ENCODE data around the gene TTLL10. TPM values are rescaled to one million over a fixed set of nuclear protein-coding genes. Genes with fewer than 3 reads are reported as not detected.

The TTLL10 gene
- total RNA-seq, 1 donor from 2014 or later = not detected

- no peak for DNase-seq (ENCODE audit: low read depth)
- Histone ChIP-seq H3K36me3 (ENCODE audit: insufficient read depth, low read length) (peaks cover 3% of the 10 kb centered on the region), H3K79me2 (ENCODE audit: insufficient read depth, low read length) (peaks cover 59% of the 10 kb centered on the region), H3K27me3 (ENCODE audit: insufficient read depth, low read length) (no peaks in the 10 kb centered on the region), H3K9me3 (ENCODE audit: insufficient read depth, low read depth, low read length) (no peaks in the 10 kb centered on the region), H2AFZ (ENCODE audit: low read depth, low read length) (no peak overlapping the region), H3K27ac (ENCODE audit: low read depth, low read length) (no peak overlapping the region), H3K4me3 (ENCODE audit: insufficient read depth, low read depth, low read length) (no peak overlapping the region), H4K20me1 (ENCODE audit: insufficient read depth, low read length) (peaks cover 57% of the 10 kb centered on the region), H3K4me2 (ENCODE audit: low read length) (no peak overlapping the region), H3K4me1 (ENCODE audit: insufficient read depth, low read length) (no peaks in the 10 kb centered on the region), H3K9ac (ENCODE audit: low read length) (no peak overlapping the region)
- Mint-ChIP-seq H3K4me3 (ENCODE audit: unreplicated experiment) (no peak overlapping the region), H3K4me1 (ENCODE audit: low read depth, unreplicated experiment) (no peaks in the 10 kb centered on the region), H3K36me3 (ENCODE audit: low read depth, unreplicated experiment) (peaks cover 15% of the 10 kb centered on the region), H3K27me3 (ENCODE audit: low read depth, unreplicated experiment) (no peaks in the 10 kb centered on the region), H3K27ac (ENCODE audit: unreplicated experiment) (no peak overlapping the region), H3K9me3 (ENCODE audit: unreplicated experiment) (no peaks in the 10 kb centered on the region)
- no peak for FAIRE-seq
- no peak for TF ChIP-seq CTCF (IDR thresholded peaks at IDR 0.05; ENCODE audit: insufficient read depth, low read depth, low read length)
- TF ChIP-seq EZH2 (IDR thresholded peaks at IDR 0.05; ENCODE audit: insufficient read depth, low read length) = no peak
Observed at GRCh38 chr1:1223891-1224290, 50.2 kb downstream of the TTLL10 start.

- Histone ChIP-seq H3K9me3 (ENCODE audit: insufficient read depth, low read depth, low read length) (no peaks in the 10 kb centered on the region), H4K20me1 (ENCODE audit: insufficient read depth, low read length) (peaks cover 69% of the 10 kb centered on the region), H3K36me3 (ENCODE audit: insufficient read depth, low read length) (peaks cover 3% of the 10 kb centered on the region), H3K27ac (ENCODE audit: low read depth, low read length) (no peak overlapping the region), H3K9ac (ENCODE audit: low read length) (no peak overlapping the region), H2AFZ (ENCODE audit: low read depth, low read length) (no peak overlapping the region), H3K4me3 (ENCODE audit: insufficient read depth, low read depth, low read length) (no peak overlapping the region), H3K4me2 (ENCODE audit: low read length) (no peak overlapping the region), H3K79me2 (ENCODE audit: insufficient read depth, low read length) (peaks cover 68% of the 10 kb centered on the region), H3K27me3 (ENCODE audit: insufficient read depth, low read length) (no peaks in the 10 kb centered on the region), H3K4me1 (ENCODE audit: insufficient read depth, low read length) (peaks cover 8% of the 10 kb centered on the region)
- Mint-ChIP-seq H3K27me3 (ENCODE audit: low read depth, unreplicated experiment) (no peaks in the 10 kb centered on the region), H3K9me3 (ENCODE audit: unreplicated experiment) (no peaks in the 10 kb centered on the region), H3K36me3 (ENCODE audit: low read depth, unreplicated experiment) (peaks cover 20% of the 10 kb centered on the region), H3K4me1 (ENCODE audit: low read depth, unreplicated experiment) (peaks cover 4% of the 10 kb centered on the region), H3K27ac (ENCODE audit: unreplicated experiment) (no peak overlapping the region), H3K4me3 (ENCODE audit: unreplicated experiment) (no peak overlapping the region)
- TF ChIP-seq EZH2 (IDR thresholded peaks at IDR 0.05; ENCODE audit: insufficient read depth, low read length) (no peak), CTCF (IDR thresholded peaks at IDR 0.05; ENCODE audit: insufficient read depth, low read depth, low read length) (no peak)
- DNase-seq (ENCODE audit: low read depth) (no peak), FAIRE-seq (no peak)
Observed at GRCh38 chr1:1225238-1225845, 51.7 kb downstream of the TTLL10 start.

GRCh38 chr1:1225913-1226312, 52.2 kb downstream of the TTLL10 start:
- FAIRE-seq = no peak
- Histone ChIP-seq H2AFZ (ENCODE audit: low read depth, low read length) (no peak overlapping the region), H3K9me3 (ENCODE audit: insufficient read depth, low read depth, low read length) (no peaks in the 10 kb centered on the region), H3K27ac (ENCODE audit: low read depth, low read length) (no peak overlapping the region), H3K36me3 (ENCODE audit: insufficient read depth, low read length) (peaks cover 3% of the 10 kb centered on the region), H3K27me3 (ENCODE audit: insufficient read depth, low read length) (no peaks in the 10 kb centered on the region), H3K4me1 (ENCODE audit: insufficient read depth, low read length) (peaks cover 11% of the 10 kb centered on the region), H3K79me2 (ENCODE audit: insufficient read depth, low read length) (peaks cover 74% of the 10 kb centered on the region), H3K9ac (ENCODE audit: low read length) (no peak overlapping the region), H3K4me3 (ENCODE audit: insufficient read depth, low read depth, low read length) (no peak overlapping the region), H4K20me1 (ENCODE audit: insufficient read depth, low read length) (peaks cover 74% of the 10 kb centered on the region), H3K4me2 (ENCODE audit: low read length) (no peak overlapping the region)
- H3K9me3 Mint-ChIP-seq (ENCODE audit: unreplicated experiment) = no peaks in the 10 kb centered on the region
- H3K27ac Mint-ChIP-seq (ENCODE audit: unreplicated experiment) = no peak overlapping the region
- H3K4me3 Mint-ChIP-seq (ENCODE audit: unreplicated experiment) = no peak overlapping the region
- H3K27me3 Mint-ChIP-seq (ENCODE audit: low read depth, unreplicated experiment) = no peaks in the 10 kb centered on the region
- DNase-seq (ENCODE audit: low read depth) = no peak
- TF ChIP-seq EZH2 (IDR thresholded peaks at IDR 0.05; ENCODE audit: insufficient read depth, low read length) (no peak), CTCF (IDR thresholded peaks at IDR 0.05; ENCODE audit: insufficient read depth, low read depth, low read length) (no peak)
- peaks cover 20% of the 10 kb centered on the region for H3K36me3 Mint-ChIP-seq (ENCODE audit: low read depth, unreplicated experiment)
- peaks cover 7% of the 10 kb centered on the region for H3K4me1 Mint-ChIP-seq (ENCODE audit: low read depth, unreplicated experiment)

Measured in astrocyte (in vitro differentiated cells and primary cell).